GM04503 (cell line): Measurements from ENCODE around the gene KTI12.
"Not testable (repeated sequence)": the region's sequence is repeated elsewhere in the genome, so short reads cannot be mapped to it uniquely, and the experiment has no call there.

Experiments
- DNase-seq: peaks from one replicate; pipeline ENCODE4 v3.0.0-alpha.2; 2012; ENCODE audit warnings: low read depth

KTI12 gene

GRCh38 chr1:52033190-52034049, at the start of gene KTI12:
Gene KTI12 (minus strand): TSS chr1:52033810. CDS start chr1:52033761, 49 bp downstream.
- peak; percentile 63 for DNase-seq

GRCh38 chr1:52080014-52080415, 46.4 kb upstream of the KTI12 start:
- DNase-seq, result no peak

- DNase-seq, result not testable (repeated sequence)
These were observed 43.7 kb upstream of the KTI12 start for GRCh38 chr1:52077277-52077676.

- no peak for DNase-seq
These were observed 38.7 kb upstream of the KTI12 start for GRCh38 chr1:52072291-52072690.

GRCh38 chr1:52070704-52071103, 37.1 kb upstream of the KTI12 start:
- no peak for DNase-seq

- DNase-seq, result no peak
These were observed 29.6 kb upstream of the KTI12 start for GRCh38 chr1:52063192-52063591.

- DNase-seq, result no peak
These were observed 27.2 kb upstream of the KTI12 start for GRCh38 chr1:52060822-52061221.

- DNase-seq, result no peak
These were observed 26.3 kb upstream of the KTI12 start for GRCh38 chr1:52059888-52060287.

- peak; percentile 39 for DNase-seq
These were observed 25.7 kb upstream of the KTI12 start for GRCh38 chr1:52059321-52059720.

- no peak for DNase-seq
These were observed 24.3 kb upstream of the KTI12 start for GRCh38 chr1:52057876-52058415.

- no peak for DNase-seq
These were observed 23.6 kb upstream of the KTI12 start for GRCh38 chr1:52057255-52057654.

GRCh38 chr1:52056937-52057231, 23.3 kb upstream of the KTI12 start:
- no peak for DNase-seq

GRCh38 chr1:52056163-52056936, 22.7 kb upstream of the KTI12 start, which contains the start of gene BTF3L4:
Gene BTF3L4 (plus strand): TSS chr1:52056295. CDS start chr1:52059848, 3,553 bp downstream.
- no peak for DNase-seq

GRCh38 chr1:52055866-52056162, 22.2 kb upstream of the KTI12 start:
- DNase-seq, result no peak

GRCh38 chr1:52055066-52055865, 21.7 kb upstream of the KTI12 start, which contains the start of gene TXNDC12:
Gene TXNDC12 (minus strand): TSS chr1:52055191. CDS start chr1:52055096, 95 bp downstream.
- DNase-seq, result peak; percentile 68

GRCh38 chr1:52054496-52055065, 21.0 kb upstream of the KTI12 start:
- no peak for DNase-seq

- DNase-seq, result no peak
These were observed 20.3 kb upstream of the KTI12 start for GRCh38 chr1:52053862-52054261.

GRCh38 chr1:52049337-52049736, 15.7 kb upstream of the KTI12 start:
- DNase-seq, result not testable (repeated sequence)

- not testable (repeated sequence) for DNase-seq
These were observed 12.1 kb upstream of the KTI12 start for GRCh38 chr1:52045666-52046195.

- no peak for DNase-seq
These were observed 11.6 kb upstream of the KTI12 start for GRCh38 chr1:52045236-52045635.

- DNase-seq, result no peak
These were observed 8.1 kb upstream of the KTI12 start for GRCh38 chr1:52041551-52042185.
